ENCODE measurements around the gene HTRA2.

- TF ChIP-seq YY1 (IDR thresholded peaks at IDR 0.05; ENCODE audit: insufficient read depth, insufficient read length), result no peak
- no peak for TF ChIP-seq SUZ12 (IDR thresholded peaks at IDR 0.05; ENCODE audit: extremely low read depth, insufficient read depth, insufficient read length)
- TF ChIP-seq ZNF274 (IDR thresholded peaks at IDR 0.05; ENCODE audit: low read depth, low read length), result no peak
Observed at GRCh38 chr2:74511104-74511989, 18.4 kb upstream of the HTRA2 start.

All from NT2/D1 (cell line).